ENCODE data around the gene DPM1. TPM values are rescaled to one million over a fixed set of nuclear protein-coding genes. Genes with fewer than 3 reads are reported as not detected.

DPM1 gene
- total RNA-seq, 2 donors from 2014 or later = 31.6 to 61.6 TPM

DNA sequence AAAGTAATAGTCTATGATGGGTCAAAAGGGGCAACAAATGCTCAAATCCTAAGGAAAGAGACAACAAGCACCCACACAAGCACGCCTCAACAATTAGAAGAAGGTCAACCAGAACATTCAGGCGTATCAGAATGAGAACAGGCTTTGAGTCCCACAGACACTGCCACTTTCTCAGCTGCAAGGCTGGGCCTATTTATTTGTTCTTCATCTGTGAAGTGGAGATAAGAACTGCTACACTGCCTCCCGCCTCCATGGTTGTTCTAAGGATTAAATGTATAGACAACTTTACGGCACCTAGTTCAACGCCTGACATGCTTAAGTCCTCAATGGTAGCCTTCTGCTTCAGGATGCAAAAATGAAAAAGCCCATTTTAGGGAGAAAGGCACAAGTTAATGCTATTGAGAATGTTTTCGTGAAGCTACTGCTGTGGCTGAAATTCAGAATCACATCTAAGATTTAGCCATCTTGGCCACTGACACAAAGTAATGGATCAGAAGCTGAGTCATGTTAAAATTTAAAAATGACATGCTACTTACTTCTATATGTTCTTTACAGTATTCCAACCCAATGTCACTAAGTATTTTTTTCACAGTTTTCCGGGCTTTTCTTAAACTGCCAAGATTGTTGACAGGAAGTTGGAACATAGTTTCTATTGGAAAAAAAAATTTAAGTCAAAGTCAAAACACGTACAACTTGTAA lies 54.8 kb downstream of the DPM1 start:
- H3K27me3 ChIP-seq (replicated peaks; ENCODE audit: insufficient read depth) = no peaks in the 10 kb centered on the region
- no peaks in the 10 kb centered on the region for H3K36me3 ChIP-seq
- H3K4me3 ChIP-seq = no peak overlapping the region
- no peaks in the 10 kb centered on the region for H3K4me1 ChIP-seq (replicated peaks)
- no peak overlapping the region for H3K27ac ChIP-seq
- 78% methylated on average over 8 of the region's 8 CpGs for WGBS
- no peaks in the 10 kb centered on the region for H3K9me3 ChIP-seq
- intact Hi-C loops (cut with DNase I) = no loop called here
- TF ChIP-seq, protein P1, sequence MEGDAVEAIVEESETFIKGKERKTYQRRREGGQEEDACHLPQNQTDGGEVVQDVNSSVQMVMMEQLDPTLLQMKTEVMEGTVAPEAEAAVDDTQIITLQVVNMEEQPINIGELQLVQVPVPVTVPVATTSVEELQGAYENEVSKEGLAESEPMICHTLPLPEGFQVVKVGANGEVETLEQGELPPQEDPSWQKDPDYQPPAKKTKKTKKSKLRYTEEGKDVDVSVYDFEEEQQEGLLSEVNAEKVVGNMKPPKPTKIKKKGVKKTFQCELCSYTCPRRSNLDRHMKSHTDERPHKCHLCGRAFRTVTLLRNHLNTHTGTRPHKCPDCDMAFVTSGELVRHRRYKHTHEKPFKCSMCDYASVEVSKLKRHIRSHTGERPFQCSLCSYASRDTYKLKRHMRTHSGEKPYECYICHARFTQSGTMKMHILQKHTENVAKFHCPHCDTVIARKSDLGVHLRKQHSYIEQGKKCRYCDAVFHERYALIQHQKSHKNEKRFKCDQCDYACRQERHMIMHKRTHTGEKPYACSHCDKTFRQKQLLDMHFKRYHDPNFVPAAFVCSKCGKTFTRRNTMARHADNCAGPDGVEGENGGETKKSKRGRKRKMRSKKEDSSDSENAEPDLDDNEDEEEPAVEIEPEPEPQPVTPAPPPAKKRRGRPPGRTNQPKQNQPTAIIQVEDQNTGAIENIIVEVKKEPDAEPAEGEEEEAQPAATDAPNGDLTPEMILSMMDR (IDR thresholded peaks at IDR 0.05) = no peak
- TF ChIP-seq POLR2AphosphoS5 (IDR thresholded peaks at IDR 0.05) = no peak
- TF ChIP-seq POLR2A (IDR thresholded peaks at IDR 0.05) = no peak
- DNase-seq (ENCODE audit: low spot score) = no peak

DNA sequence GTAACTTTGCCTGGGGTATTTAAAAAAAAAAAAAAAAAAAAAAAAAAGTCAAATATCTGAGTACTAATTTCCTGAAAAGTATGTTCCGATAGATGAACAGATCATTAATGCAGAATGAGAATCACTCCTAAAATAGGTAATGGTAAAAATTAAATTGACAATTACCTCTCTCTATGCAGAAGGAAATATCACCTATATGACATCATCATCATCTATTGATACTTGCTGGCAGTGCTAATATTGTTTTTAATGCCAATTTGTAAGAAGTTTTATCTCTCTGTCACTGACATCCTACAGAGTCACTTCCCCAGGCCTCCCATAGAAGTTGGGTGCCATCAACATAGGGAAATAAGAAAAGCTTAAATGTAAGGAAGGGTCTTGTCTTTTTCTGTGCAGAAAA lies 57.0 kb downstream of the DPM1 start:
- Histone ChIP-seq H3K27ac (no peak overlapping the region), H3K27me3 (replicated peaks; ENCODE audit: insufficient read depth) (no peaks in the 10 kb centered on the region), H3K36me3 (no peaks in the 10 kb centered on the region), H3K4me3 (no peak overlapping the region), H3K9me3 (no peaks in the 10 kb centered on the region), H3K4me1 (replicated peaks) (no peaks in the 10 kb centered on the region)
- 93% methylated on average over 1 of the region's 1 CpG for WGBS
- no peak for DNase-seq (ENCODE audit: low spot score)
- TF ChIP-seq POLR2AphosphoS5 (IDR thresholded peaks at IDR 0.05) (no peak), POLR2A (IDR thresholded peaks at IDR 0.05) (no peak)
- TF ChIP-seq, protein P1 (IDR thresholded peaks at IDR 0.05) = no peak
- intact Hi-C loops (cut with DNase I) = no loop called here

DNA sequence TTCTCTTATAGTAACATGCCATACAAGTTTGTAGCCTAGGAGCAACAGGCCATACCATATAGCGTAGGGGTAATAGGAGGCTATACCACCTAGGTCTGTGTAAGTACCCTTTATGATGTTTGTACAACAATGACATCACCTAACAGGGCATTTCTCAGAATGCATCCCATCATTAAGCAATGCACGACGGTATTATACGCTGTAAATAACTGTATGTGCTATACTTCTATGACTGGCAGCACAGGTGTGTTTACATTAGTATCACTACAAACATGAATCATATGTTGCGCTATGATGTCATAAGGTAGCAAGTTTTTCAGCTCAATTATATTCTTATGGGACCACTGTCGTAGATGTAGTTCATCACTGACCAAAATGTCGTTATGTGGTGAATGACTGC lies 58.1 kb downstream of the DPM1 start:
- Histone ChIP-seq H3K4me3 (no peak overlapping the region), H3K4me1 (replicated peaks) (no peaks in the 10 kb centered on the region), H3K9me3 (no peaks in the 10 kb centered on the region), H3K27me3 (replicated peaks; ENCODE audit: insufficient read depth) (no peaks in the 10 kb centered on the region), H3K36me3 (no peaks in the 10 kb centered on the region), H3K27ac (no peak overlapping the region)
- 88% methylated on average over 7 of the region's 7 CpGs for WGBS
- TF ChIP-seq POLR2AphosphoS5 (IDR thresholded peaks at IDR 0.05) = no peak
- no peak for TF ChIP-seq POLR2A (IDR thresholded peaks at IDR 0.05)
- TF ChIP-seq, protein P1 (IDR thresholded peaks at IDR 0.05) = no peak
- no peak for DNase-seq (ENCODE audit: low spot score)
- intact Hi-C loops (cut with DNase I) = no loop called here

DNA sequence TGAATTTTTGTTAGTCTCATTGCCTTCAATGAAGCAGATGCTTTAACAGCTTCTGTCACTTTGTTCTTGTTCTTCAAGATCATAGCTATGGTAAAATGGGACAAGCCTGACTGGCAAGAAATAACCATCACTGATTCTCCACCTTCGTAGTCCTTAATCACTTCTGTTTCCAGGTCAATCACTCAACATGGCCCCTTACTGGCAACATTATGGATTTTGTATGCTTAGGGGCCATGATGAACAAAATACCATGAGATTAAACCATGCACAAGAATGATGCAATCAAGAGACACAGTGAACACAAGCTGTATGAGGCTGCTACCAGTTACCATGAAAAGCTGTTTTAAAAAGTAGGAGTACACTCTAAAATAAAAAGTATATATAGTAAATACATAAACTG lies 59.9 kb downstream of the DPM1 start:
- Histone ChIP-seq H3K27ac (no peak overlapping the region), H3K4me1 (replicated peaks) (no peaks in the 10 kb centered on the region), H3K36me3 (no peaks in the 10 kb centered on the region), H3K9me3 (no peaks in the 10 kb centered on the region), H3K27me3 (replicated peaks; ENCODE audit: insufficient read depth) (no peaks in the 10 kb centered on the region), H3K4me3 (no peak overlapping the region)
- intact Hi-C loops (cut with DNase I) = no loop called here
- no peak for DNase-seq (ENCODE audit: low spot score)
- WGBS = 89% methylated on average over 1 of the region's 1 CpG
- TF ChIP-seq, protein P1 (IDR thresholded peaks at IDR 0.05) = no peak
- TF ChIP-seq POLR2A (IDR thresholded peaks at IDR 0.05) = no peak
- TF ChIP-seq POLR2AphosphoS5 (IDR thresholded peaks at IDR 0.05) = no peak
